SK-N-MC (cell line): ENCODE data around the gene MRPL23.

Source experiments
- EZH2 ChIP-seq: fragments of 200-600 bp; sonication (generic); IDR thresholded peaks from one replicate; pipeline ENCODE4 v1.6.1; 2017; ENCODE audit warnings: antibody characterized with exemption
- FOXP2 ChIP-seq: optimal IDR thresholded peaks from 2 replicates; pipeline ENCODE3; 2011; ENCODE audit warnings: mild to moderate bottlenecking, moderate library complexity; ENCODE audit not compliant: insufficient read depth; ENCODE audit errors: extremely low read length, control extremely low read depth
- POLR2AphosphoS5 ChIP-seq: IDR thresholded peaks from 2 replicates; pipeline ENCODE4 v1.6.1; 2012; ENCODE audit warnings: mild to moderate bottlenecking, low read depth, low read length, borderline replicate concordance

GRCh38 chr11:1899090-1899489 lies 48.0 kb upstream of the MRPL23 start:
- TF ChIP-seq EZH2 = no peak
- TF ChIP-seq POLR2AphosphoS5 = no peak
- TF ChIP-seq FOXP2 = no peak
